ENCODE measurements around the gene TSPAN10. TPM values are rescaled to one million over a fixed set of nuclear protein-coding genes. Genes with fewer than 3 reads are reported as not detected.

The TSPAN10 gene
- total and polyA plus RNA-seq, 2 of the 13 experiments (the other 11 are each of a cell fraction or from before 2014, with no cell fraction given) = 0.54 to 0.75 TPM

- TF ChIP-seq PRDM15 (CRISPR knock-in tag; IDR thresholded peaks at IDR 0.05) (peak; percentile 75; the same call in 1 of the 2 replicates), ZNF296 (CRISPR knock-in tag; conservative IDR thresholded peaks at IDR 0.05) (0 out of 2 replicates have a peak, but pooled peaks have one; percentile 60), THAP11 (CRISPR knock-in tag; IDR thresholded peaks at IDR 0.05) (peak; percentile 94), JDP2 (CRISPR knock-in tag; IDR thresholded peaks at IDR 0.05; ENCODE audit: borderline replicate concordance) (peak; percentile 69; the same call in 1 of the 2 replicates), FOXP1 (IDR thresholded peaks at IDR 0.05) (no peak), FOXP1 (CRISPR knock-in tag; IDR thresholded peaks at IDR 0.05) (peak; percentile 56), PRMT3 (CRISPR knock-in tag; IDR thresholded peaks at IDR 0.05; ENCODE audit: borderline replicate concordance, low read depth) (peak; percentile 97), MYPOP (CRISPR knock-in tag; IDR thresholded peaks at IDR 0.05) (peak; percentile 71; the same call in 1 of the 2 replicates), ZFP41 (CRISPR knock-in tag; IDR thresholded peaks at IDR 0.05; ENCODE audit: borderline replicate concordance) (no peak), ZBTB3 (CRISPR knock-in tag; IDR thresholded peaks at IDR 0.05; ENCODE audit: borderline replicate concordance, low read depth) (peak; percentile 71; the same call in 1 of the 2 replicates), PRDM10 (CRISPR knock-in tag; IDR thresholded peaks at IDR 0.05; ENCODE audit: low read depth) (0 out of 2 replicates have a peak, but pooled peaks have one; percentile 48), ZNF674 (CRISPR knock-in tag; IDR thresholded peaks at IDR 0.05; ENCODE audit: low read depth) (no peak), MNT (IDR thresholded peaks at IDR 0.05) (no peak), XRCC5 (optimal IDR thresholded peaks at IDR 0.05; ENCODE audit: low read length) (peak; percentile 98), RXRB (CRISPR knock-in tag; IDR thresholded peaks at IDR 0.05; ENCODE audit: borderline replicate concordance) (peak; percentile 78; the same call in 1 of the 2 replicates), ZNF598 (CRISPR knock-in tag; IDR thresholded peaks at IDR 0.05; ENCODE audit: borderline replicate concordance) (no peak), MTERF4 (CRISPR knock-in tag; IDR thresholded peaks at IDR 0.05) (peak; percentile 70; the same call in 1 of the 2 replicates)
Observed at GRCh38 chr17:81636505-81637288, at the start of gene TSPAN10, which contains the start of gene NPLOC4 (continued).

All from HepG2 (cell line).